AML-193 (cell line): ENCODE measurements around the gene PPP2R5A.
A peak's percentile ranks its signal among the peaks of the same experiment; 100 is the strongest.
"Not testable (repeated sequence)": the region's sequence is repeated elsewhere in the genome, so short reads cannot be mapped to it uniquely, and the experiment has no call there.

ENCODE experiments used
- DNase-seq, 2 experiments: peaks; one replicate each; lab custom pipeline; 2025; lab: John Stamatoyannopoulos, UW

PPP2R5A gene

DNA sequence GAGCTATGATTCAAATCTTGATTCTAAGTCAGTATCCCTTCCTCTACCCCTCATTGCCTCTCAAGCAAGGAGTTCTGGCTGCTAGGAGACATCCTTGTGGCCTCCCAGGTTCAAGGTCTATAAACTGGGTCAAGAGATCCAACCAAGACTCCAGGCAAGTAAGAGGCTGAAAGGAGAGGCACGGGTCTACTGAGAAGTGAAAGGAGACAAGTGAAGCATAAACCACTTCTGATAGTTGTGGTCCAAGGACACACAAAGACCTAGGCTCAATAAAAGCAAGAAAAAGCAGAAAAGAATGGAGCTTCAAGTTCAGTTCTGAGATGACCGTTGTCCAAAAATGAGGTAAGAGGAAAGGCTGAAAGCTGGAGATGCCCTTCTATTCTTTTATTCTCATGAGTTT is 17.8 kb upstream of the PPP2R5A start:
- DNase-seq, result no peak

DNA sequence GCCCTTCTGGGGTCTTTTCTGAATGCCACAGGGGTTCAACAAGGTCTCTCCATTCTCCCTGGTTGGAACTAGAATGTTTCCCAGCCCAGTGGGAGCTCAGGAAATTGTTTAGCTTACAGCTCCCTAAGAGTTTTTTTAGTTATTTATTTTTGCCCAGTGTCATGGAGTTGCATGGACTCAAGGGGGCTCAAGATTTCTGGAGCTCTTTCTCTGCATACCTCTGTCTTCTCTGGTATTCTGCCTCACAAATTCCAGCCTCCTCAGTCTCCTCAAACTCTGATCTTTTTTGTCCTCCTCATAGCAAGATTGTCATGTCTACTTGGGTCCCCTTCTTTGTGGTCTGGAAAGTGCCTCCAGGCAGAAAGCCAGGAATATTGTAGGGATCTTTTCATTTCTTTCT is 15.9 kb upstream of the PPP2R5A start:
- DNase-seq, result no peak

DNA sequence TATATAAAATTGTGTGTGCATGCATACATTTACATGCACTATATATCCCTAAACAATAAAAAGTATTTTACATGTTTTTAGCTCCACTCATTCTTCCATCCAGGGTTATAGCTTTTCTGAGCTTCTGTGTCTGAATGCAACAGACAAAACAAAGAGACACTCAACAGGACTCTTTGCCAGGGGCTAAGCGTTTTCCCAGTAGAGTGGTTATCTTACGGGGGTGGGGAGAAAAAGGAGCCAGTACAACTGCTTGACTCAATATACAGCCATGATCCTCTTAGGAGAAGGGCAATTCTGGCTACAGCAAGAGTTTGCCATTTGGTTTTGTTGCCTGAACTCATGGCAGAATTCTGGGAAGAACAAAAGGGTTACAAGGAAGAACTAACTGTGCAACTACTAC is 14.6 kb upstream of the PPP2R5A start:
- no peak for DNase-seq

DNA sequence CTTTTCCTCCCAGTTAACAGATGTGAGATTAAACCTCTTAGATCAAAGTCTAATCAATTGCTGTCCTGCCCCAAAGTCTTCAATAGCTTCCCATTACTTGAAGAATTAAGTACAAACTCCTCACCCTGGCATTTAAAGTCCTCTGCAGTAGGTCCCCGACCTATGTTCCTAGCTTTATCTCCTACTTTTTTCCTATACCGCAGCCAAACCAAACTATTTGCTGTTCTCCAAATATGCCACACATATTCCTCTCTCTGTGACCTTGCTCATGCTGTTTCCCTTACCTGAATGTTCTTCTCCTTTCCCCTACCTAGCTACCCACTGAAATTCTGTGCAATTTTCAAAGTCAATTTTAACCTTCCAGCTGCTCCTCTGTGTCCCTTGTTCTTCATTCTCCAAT is 14.0 kb upstream of the PPP2R5A start:
- DNase-seq, result no peak

DNA sequence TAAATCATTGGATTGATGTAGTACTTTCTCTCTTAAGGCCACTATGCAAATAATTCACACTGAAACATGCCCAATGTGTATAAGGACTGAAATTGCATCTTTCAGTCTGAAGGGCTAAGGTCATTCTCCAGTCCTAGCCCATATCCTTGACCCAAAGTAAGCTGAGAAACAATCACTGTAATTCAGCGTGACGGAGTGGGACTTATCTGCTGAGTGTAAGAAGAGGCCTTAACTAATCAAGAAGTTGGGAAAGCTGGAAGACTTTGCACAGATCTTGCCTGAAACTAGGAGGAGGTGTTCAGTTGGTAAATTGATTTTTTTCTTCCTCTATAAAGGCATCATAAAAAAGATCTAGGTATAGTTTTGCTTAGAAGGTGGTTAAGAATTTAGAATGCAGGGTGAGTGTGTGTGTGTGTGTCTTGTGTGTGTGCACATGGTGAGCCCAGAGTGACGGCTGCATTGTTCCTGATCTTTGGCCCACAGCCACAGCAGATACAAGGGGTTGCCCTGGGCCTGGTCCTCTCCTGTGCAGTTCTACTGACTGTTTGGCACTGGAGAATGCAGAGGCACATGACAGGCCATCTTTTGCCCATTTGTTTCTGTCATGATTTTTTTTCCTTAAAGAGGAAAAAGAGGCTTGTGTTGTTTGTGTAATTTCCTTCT is 13.3 kb upstream of the PPP2R5A start:
- DNase-seq, result no peak

DNA sequence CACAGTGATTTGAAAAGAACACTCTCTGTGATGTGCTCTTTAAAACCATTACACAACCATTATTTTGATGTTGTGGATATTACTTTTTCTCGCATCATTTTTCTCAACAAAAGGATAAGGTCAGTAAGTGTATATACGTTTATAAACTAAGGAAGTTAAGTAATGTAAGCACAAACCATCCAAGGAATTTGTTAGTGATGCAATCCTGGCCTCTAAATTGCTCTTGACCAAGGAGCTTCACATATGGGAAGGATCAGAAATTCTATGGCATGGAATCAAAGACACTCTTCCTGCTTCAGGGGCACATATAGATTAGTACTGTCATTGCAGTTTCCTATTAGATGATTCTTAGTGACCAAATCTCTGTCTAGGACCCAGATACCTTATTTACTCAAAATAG is 3.6 kb upstream of the PPP2R5A start:
- DNase-seq, result no peak

DNA sequence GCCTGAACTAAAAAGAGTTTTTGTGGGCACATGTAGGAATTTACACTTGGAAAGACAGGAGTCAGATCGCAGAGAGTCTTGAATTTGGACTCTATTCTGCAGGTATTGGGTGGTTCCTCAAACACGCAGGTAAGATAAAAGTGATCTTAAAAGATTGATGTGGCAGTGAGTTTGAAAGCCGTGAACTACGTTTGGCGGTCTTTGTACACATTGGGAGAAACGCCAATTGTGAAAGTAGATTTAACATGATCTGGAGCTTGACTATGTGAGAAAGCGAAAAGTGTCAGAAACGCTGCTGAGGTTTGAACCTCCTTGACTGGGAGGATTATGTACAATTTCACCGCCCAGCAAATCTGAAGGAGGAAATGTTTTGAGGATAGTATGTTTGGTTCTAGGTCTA is 1.5 kb upstream of the PPP2R5A start:
- no peak for DNase-seq

DNA sequence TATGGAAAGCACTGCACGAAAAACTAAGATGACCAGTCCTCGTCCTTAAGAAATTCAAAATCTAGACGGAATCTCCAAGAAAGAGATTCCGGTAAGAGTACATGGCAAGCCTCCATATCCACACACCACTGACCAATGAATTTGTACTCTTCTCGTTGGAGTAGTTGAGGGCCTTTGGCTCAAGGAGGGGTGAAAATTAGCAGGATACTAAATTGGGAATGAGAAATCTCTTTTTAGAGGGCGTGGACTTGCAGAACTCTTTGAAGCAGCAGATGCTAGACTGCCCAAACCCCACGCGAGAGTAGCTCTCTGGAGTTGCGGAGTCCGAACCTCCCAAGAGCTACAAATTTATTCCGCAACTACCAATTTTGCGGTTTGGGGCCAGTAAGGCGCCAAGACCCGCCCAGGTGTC is 872 bp upstream of the PPP2R5A start:
- peak in 1 of 2 experiments; percentile 70 for DNase-seq

DNA sequence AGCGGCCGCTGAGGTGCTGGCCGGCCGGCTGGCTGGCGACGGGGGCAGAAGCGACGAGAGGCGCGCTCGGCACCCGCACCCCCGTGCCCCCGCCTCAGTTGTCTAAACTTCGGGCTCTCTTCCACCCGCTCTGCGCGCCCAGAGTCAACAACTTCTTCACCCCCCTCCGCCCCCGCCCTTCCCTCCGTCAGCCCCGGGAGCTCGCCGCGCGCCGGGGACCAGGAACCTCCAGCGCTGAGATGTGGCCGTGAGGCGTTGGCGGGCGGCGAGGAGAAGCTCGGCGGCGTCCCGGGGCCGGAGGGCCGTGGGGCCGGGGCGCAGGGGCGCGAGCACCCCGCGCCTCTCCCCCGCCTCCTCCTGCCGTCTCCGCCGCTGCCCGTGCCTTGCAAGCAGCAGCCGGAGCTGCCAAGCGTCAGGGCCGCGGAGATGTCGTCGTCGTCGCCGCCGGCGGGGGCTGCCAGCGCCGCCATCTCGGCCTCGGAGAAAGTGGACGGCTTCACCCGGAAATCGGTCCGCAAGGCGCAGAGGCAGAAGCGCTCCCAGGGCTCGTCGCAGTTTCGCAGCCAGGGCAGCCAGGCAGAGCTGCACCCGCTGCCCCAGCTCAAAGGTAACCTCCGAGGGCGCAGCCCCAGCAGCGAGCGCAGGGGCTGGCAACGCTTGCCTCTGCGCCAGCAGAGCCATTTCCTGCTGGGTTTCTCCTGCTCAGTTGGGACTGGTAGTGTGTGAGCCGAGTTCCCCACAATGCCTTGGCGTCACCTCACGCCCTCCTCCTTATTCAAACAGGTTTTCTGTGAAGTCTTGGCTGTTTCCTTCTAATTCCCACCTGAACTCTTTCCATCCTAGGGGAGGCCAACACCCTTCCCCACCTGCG is 710 bp downstream of the PPP2R5A start:
- DNase-seq, result peak; percentile 37 to 40

DNA sequence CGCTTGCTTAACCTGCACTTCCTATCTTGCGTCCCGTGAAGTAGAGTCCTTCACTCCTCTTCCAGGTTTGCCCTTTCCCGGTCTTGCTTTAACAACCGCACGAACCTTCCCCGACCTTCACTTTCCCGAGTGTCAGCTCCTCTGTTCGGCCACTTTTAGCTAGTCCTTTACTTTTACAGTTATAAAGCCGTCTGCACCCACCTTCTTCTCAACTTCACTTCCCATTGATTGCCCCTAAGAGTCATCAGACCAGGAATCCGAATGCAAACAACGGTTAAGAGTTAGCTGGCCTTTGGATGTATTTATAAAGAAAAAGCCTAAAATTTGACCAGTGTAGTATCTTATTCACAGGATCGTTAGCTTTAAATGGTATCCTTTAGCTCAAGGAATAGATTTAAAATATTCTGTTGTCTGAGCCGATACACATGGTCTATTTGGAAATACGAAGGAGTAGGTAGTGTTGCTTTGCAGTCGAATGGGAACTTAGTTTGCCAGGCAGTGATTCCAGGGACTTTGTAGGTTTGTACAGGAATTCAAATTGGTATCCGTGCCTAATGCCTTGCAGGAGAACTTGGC is 1.4 kb downstream of the PPP2R5A start:
- no peak for DNase-seq

DNA sequence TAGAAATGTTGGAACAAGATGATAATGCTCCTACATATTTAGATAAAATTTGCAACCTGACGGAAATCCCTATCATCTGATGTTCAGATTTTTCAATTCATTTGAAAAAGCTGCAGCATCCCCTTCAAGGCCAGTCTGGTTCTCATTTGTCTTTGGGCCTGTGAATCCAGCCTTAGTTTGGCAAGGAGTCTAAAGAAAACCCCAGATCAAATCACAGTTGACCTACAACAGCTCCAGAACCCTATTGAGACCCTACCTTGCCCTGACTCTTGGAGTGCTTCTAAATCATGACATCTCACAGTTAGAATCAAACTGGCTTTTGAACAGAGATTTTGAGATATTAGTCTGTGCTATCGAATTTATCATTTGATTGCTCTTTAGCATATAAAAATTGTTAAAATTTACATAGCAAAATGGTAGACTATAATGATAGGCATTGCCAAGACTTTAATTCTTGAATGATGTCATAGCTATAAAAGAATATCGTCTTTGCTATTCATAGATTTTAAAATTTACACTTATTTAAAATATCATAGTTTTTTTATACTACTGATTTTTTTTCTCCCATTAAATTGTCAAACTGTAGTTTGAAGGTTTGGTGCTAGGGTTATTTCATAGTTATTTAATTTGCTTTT is 2.2 kb downstream of the PPP2R5A start:
- no peak for DNase-seq

DNA sequence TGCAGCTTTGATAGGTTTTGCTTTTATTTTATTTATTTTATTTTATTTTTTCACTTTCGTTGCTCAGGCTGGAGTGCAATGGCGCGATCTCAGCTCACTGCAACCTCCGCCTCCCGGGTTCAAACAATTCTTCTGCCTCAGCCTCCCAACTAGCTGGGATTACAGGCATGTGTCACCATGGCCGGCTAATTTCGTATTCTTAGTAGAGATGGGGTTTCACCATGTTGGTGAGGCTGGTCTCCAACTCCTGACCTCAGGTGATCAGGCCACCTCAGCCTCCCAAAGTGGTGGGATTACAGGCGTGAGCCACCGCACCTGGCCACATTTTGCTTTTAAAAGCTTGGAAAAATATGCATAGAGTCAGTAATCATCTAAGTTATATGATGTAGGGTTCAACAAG is 2.8 kb downstream of the PPP2R5A start:
- DNase-seq, result not testable (repeated sequence)

DNA sequence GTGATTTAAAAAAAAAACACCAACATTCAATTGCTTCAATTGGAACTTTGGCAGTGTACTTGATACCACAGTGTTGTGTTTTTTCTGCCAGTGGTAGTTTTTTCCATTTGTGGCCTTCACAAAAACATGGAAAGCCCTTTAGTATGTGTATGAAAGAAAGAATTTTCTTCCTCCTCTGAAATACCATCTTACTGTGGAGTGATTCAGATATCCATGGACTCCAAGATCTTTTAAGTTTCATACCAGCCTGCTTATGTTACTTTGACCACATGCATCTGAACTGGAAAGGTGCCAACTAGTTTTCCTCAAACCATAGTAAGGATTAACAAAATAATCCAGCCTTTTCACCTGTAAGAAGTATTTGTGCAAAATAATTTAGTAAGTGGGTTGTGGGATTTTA is 3.4 kb downstream of the PPP2R5A start:
- no peak for DNase-seq

DNA sequence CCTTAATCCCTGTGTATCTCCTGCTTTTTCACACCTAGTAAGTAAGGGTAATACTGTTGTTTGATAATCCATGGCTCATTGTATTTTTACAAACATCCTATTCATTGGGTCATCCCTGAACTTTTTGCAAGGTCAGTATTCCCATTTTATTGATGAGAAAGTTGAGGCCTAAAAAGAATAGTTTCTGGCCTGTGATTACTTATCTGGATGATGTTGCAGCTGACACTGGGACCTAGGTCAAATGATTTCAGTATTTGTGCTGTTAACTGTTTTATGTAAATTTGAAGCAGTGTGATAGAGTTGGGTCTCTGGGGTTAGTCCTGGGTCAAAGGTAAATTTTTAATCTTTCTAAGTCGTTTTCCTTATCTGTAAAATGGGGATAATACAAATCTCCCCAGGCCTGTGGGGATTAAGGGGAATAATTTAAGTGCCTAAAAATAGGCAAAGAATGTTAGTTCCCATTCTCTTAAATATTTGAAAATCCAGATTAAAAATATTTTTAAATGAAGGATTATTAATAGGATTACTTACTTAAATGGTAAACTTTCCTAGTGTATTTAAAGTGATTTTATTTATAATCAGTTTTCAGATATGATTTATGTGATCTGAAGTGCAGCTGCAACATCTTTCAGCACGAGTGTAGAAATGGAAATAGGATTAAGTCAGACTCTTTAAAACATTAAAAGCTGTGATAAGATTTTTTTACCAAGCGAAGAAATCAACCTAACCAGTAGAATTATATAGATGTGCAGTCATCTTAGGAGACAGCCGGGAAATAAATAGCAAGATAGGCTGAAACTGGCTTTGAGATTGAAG is 4.3 kb downstream of the PPP2R5A start:
- DNase-seq, result no peak

DNA sequence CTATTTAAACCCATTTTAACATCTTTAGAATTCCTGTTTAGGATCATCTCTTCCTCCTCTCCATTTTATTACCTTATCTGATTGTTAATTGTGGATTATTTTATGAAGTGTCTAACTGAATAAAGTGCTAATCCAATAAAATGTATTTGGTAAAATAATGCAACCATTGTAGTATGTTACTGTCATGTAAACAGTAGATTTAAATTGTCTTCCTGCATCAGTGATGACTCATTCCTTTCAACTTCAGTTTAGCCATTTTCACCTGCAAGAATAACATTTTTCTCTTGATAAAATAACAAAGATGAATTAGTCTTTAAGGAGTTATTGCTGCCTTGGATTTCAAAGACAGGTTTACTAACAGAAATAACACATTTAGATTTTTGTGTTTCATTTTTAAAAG is 5.4 kb downstream of the PPP2R5A start:
- peak in 1 of 2 experiments; percentile 5 for DNase-seq

DNA sequence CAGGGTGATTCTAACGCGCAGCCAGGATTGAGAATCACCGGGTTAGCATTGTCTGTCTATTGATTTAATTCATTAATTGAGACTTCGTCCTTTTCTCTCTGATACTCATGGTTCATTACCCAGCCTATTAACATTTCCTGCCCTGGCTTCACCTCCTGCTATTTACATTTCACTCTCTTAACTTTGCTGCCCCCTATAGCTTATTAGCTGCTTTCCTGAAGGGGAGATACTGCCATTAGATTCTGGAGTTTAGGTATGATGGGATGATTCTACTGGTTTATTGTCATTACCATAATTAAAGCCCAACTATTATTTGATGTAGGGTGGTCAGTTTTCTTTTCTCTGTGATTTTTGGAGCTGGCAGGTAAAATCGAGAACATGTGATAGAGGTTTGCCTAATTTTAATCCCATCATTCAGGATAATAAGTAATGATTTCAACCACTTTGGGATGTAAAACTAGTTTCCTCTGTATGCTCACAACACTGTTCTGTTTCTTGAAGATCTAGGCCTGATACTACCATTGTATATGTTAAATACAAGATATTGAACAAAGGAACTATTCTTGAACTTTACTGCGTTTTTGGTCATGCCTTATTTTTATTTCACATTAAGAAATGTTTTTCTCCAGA is 6.4 kb downstream of the PPP2R5A start:
- peak; percentile 78 for DNase-seq

DNA sequence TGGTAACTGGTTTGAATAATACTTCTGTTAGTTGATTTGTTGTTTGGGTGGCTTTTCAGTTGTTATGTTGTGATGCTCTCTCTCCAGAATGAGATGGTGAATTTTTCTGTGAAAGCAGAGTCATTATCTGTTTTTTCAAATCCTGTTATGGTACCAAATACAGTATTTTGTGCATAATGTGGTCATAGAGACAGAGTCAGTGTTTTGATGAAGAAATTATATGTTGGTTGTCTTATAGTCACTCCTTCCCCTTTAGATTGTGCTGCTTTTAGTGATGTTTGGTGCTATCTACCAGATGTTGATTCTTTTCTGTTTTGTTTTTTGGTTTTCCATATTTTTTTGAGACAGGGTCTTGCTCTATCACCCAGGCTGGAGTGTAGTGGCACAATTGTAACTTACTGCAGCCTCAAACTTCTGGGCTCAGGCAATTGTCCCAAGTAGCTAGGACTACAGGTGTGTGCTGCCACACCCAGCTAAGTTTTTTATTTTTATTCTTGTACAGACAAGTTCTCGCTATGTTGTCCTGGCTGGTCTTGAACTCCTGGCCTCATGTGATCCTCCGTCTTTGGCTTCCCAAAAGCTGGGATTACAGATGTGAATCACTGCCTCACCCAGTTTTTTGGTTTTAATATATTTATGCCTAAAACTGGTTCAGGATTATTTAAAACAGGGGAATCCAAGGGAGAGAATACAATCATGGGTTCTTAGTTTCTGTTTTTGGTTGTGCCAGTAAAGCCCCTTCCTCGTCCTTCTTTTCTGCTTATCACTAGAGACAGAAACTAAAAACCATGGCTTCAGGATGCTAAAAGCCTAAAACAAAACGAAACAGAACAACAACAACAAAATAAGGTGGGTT is 7.3 kb downstream of the PPP2R5A start:
- DNase-seq, result no peak

DNA sequence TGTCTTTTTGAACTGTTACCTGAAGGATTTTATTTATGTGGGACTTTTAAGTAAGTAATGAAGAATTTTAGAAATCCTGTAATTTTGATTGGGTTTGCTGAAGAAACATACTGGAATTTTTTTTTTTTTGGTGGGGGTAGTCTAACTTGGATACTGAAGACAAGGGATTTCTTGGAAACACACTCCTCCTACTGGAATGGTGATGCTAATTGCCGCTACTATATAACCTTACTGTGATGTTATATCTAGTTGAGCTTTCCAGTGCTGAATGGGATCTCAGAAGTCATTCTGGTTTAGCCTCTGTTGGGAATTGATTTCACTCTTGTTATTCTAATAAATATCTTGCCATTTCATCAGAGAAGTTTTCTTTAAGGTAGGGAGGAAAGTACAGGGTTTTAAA is 8.4 kb downstream of the PPP2R5A start:
- no peak for DNase-seq

DNA sequence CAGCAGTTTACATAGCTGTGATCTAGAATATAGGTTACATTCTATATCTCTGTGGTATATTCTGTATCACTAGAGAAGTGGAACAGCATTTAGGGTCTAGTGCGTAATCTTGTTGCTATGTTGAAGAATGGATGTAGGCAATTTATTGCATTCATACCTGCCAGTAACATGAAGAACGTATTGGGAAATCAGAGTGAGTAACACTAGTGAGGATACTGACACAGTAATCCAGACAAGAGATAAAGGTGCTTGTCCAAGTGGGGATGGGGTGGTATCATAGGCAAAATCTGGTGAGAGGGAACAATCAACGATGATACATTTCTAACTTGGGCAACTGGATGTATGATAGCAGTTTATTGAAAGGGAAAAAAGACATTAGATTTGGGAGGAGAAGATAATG is 9.8 kb downstream of the PPP2R5A start:
- DNase-seq, result no peak

DNA sequence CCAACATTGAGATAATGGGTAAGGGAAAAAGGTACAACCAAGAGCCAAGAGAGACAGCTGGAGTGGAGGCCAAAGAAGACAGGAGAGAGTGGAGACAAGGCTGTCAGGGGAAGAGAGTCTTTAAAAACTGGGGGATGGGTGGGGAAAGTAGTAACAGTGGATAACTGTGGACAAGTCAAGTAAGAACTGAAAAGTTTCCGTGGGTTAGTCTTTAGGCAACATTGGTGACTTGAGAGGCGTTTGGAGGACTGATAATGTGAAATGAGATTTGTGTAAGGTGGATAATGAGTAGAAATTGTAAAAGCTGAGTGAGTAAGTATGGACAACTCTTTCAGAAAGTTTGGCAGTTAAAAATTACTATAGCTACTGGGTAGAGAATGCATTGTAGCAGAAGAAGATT is 10.4 kb downstream of the PPP2R5A start:
- no peak for DNase-seq
